Sigmoid colon (tissue), 7 donors: ENCODE measurements around the gene SND1. TPM values are rescaled to one million over a fixed set of nuclear protein-coding genes. Genes with fewer than 3 reads are reported as not detected.

Experiments used
- DNase-seq: peaks from one replicate; pipeline ENCODE4 v3.0.0-alpha.2; 2019
- H3K27ac ChIP-seq, 4 donors: fragments of 200-600 bp; sonication (generic); one replicate each; pipeline ENCODE4 v1.5.1; 2016 to 2019; ENCODE audit warnings: mild to moderate bottlenecking in 1 of 4
- H3K27me3 ChIP-seq, 3 donors: fragments of 200-600 bp; sonication (generic); one replicate each; pipeline ENCODE4 v1.5.1; 2019; ENCODE audit warnings: mild to moderate bottlenecking in 1 of 3
- H3K36me3 ChIP-seq, 4 donors: fragments of 200-600 bp; sonication (generic); one replicate each; pipeline ENCODE4 v1.5.1; 2016 to 2019
- H3K4me1 ChIP-seq, 4 donors: fragments of 200-600 bp; sonication (generic); one replicate each; pipeline ENCODE4 v1.5.1; 2017 to 2019
- H3K4me3 ChIP-seq, 4 donors: fragments of 200-600 bp; sonication (generic); one replicate each; pipeline ENCODE4 v1.5.1; 2017 to 2019; ENCODE audit warnings: mild to moderate bottlenecking in 2 of 4, moderate library complexity in 1 of 4
- H3K9me3 ChIP-seq, 4 donors: fragments of 200-600 bp in 3 of 4; sonication (generic) in 3 of 4; one replicate each; pipeline versions ENCODE4 v1.5.1 to v1.6.1; 2013 to 2019
- EP300 ChIP-seq, 4 donors: sonication (generic); formaldehyde crosslinking; IDR thresholded peaks; one replicate each; pipeline ENCODE4 v1.6.1; 2017; ENCODE audit warnings: antibody characterized with exemption in 4 of 4
- POLR2A ChIP-seq, 2 donors: fragments of 450-650 bp; IDR thresholded peaks; one replicate each; pipeline ENCODE4 v1.6.1; 2016; ENCODE audit warnings: antibody characterized with exemption in 2 of 2, mild to moderate bottlenecking in 2 of 2, moderate library complexity in 2 of 2
- POLR2AphosphoS5 ChIP-seq, 4 donors: sonication (generic); formaldehyde crosslinking; IDR thresholded peaks; one replicate each; pipeline ENCODE4 v1.6.1; 2017; ENCODE audit warnings: antibody characterized with exemption in 4 of 4
- WGBS, 2 donors: extraction: QIAGEN DNeasy Blood & Tissue Kit; methylation state at CpG; one replicate each; pipeline ENCODE4 v1.1.7; 2013; 5-methylcytosine and 5-hydroxymethylcytosine counted together
- intact Hi-C: fragments of 100-400 bp; cut with DNase I; formaldehyde crosslinking; loops from one replicate; pipeline ENCODE4 v1.15.1; 2023
- polyA plus RNA-seq, 3 donors: library from polyadenylated mRNA; stranded (reverse); fragments of 200-250 nt; gene quantifications; one replicate each; pipeline ENCODE4 v1.2.3, GENCODE V29; 2013
- total RNA-seq, 4 donors: library from RNA; depleted of rRNA; stranded (reverse); fragments of >200 nt; gene quantifications; one replicate each; pipeline ENCODE4 v1.1.0, GENCODE V29; 2016
- TF ChIP-seq, protein P1 (sequence below), 4 experiments: fragments of 450-650 bp in 3 of 4; fragments of 200-600 bp in 1 of 4; IDR thresholded peaks; one replicate each; pipeline ENCODE4 v1.5.1; 2016 to 2019; ENCODE audit warnings: antibody characterized with exemption in 4 of 4, mild to moderate bottlenecking in 3 of 4, moderate library complexity in 2 of 4
- donor health status: healthy with polysubstance abuse.
- donor health status: Bipolar disorder and iron deficiency.
- donor health status: healthy.

The SND1 gene
- total and polyA plus RNA-seq, 7 donors: 30.6 to 93.4 (median 71.3) TPM

GRCh38 chr7:127986581-127987521 lies 334.9 kb downstream of the SND1 start:
- H3K27ac ChIP-seq: no peak overlapping the region
- WGBS, 2 donors: 75 to 79% methylated on average over 4 of the region's 4 CpGs
- no peak for TF ChIP-seq POLR2AphosphoS5 (IDR thresholded peaks at IDR 0.05)
- TF ChIP-seq, protein P1, sequence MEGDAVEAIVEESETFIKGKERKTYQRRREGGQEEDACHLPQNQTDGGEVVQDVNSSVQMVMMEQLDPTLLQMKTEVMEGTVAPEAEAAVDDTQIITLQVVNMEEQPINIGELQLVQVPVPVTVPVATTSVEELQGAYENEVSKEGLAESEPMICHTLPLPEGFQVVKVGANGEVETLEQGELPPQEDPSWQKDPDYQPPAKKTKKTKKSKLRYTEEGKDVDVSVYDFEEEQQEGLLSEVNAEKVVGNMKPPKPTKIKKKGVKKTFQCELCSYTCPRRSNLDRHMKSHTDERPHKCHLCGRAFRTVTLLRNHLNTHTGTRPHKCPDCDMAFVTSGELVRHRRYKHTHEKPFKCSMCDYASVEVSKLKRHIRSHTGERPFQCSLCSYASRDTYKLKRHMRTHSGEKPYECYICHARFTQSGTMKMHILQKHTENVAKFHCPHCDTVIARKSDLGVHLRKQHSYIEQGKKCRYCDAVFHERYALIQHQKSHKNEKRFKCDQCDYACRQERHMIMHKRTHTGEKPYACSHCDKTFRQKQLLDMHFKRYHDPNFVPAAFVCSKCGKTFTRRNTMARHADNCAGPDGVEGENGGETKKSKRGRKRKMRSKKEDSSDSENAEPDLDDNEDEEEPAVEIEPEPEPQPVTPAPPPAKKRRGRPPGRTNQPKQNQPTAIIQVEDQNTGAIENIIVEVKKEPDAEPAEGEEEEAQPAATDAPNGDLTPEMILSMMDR (IDR thresholded peaks at IDR 0.05): no peak
- DNase-seq: no peak
- H3K4me3 ChIP-seq: no peak overlapping the region
- peaks cover 0 to 5% (median 2%) of the 10 kb centered on the region in 4 donors for H3K36me3 ChIP-seq
- H3K9me3 ChIP-seq: no peaks in the 10 kb centered on the region
- peaks cover 0 to 14% (median 12%) of the 10 kb centered on the region in 4 donors for H3K4me1 ChIP-seq
- H3K27me3 ChIP-seq: no peaks in the 10 kb centered on the region
- intact Hi-C loops: no loop called here

GRCh38 chr7:127988751-127989150 lies 336.8 kb downstream of the SND1 start:
- intact Hi-C loops: no loop called here
- Histone ChIP-seq H3K27ac (no peak overlapping the region), H3K27me3 (no peaks in the 10 kb centered on the region), H3K4me3 (no peak overlapping the region), H3K4me1 (peaks cover 0 to 14% (median 8%) of the 10 kb centered on the region in 4 donors), H3K9me3 (no peaks in the 10 kb centered on the region), H3K36me3 (peaks cover 0 to 5% (median 2%) of the 10 kb centered on the region in 4 donors)
- TF ChIP-seq POLR2AphosphoS5 (IDR thresholded peaks at IDR 0.05): no peak
- no peak for TF ChIP-seq POLR2A (IDR thresholded peaks at IDR 0.05)
- TF ChIP-seq EP300 (IDR thresholded peaks at IDR 0.05): no peak
- TF ChIP-seq, protein P1 (IDR thresholded peaks at IDR 0.05): no peak
- 39 to 66% methylated on average over 1 of the region's 1 CpG for WGBS, 2 donors
- DNase-seq: no peak

DNA sequence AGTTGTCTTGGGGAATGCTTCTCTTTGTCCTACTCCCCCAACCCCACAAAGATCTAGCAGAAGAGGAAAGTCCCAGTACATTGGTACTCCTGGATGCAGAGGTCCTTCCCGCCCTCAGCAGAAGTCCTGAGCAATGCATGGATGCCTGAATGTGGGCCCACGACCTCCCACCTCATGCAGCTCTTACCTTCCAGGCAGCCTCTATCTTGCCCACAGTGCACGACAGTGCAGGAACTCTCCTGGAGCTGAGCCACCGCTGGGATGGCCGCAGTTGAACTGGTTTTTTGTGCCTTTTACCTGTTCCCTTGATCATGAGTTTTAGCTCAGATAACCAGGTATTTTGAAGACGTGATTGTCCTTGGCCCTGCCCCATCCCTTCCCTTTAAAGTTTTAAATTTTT lies 341.3 kb downstream of the SND1 start:
- H3K9me3 ChIP-seq: no peaks in the 10 kb centered on the region
- intact Hi-C loops: no loop called here
- WGBS, 2 donors: 96 to 97% methylated on average over 6 of the region's 6 CpGs

GRCh38 chr7:127993987-127994386 lies 342.0 kb downstream of the SND1 start:
- intact Hi-C loops: no loop called here
- no peak for TF ChIP-seq POLR2AphosphoS5 (IDR thresholded peaks at IDR 0.05)
- TF ChIP-seq, protein P1 (IDR thresholded peaks at IDR 0.05): no peak
- no peak for TF ChIP-seq POLR2A (IDR thresholded peaks at IDR 0.05)
- no peak for TF ChIP-seq EP300 (IDR thresholded peaks at IDR 0.05)
- Histone ChIP-seq H3K4me1 (peaks cover 0 to 30% (median 20%) of the 10 kb centered on the region in 4 donors), H3K36me3 (peaks cover 0 to 5% (median 2%) of the 10 kb centered on the region in 4 donors), H3K4me3 (no peak overlapping the region), H3K9me3 (no peaks in the 10 kb centered on the region), H3K27ac (no peak overlapping the region), H3K27me3 (no peaks in the 10 kb centered on the region)
- DNase-seq: no peak
- WGBS, 2 donors: 96% methylated on average over 5 of the region's 5 CpGs

More for the DNA sequence above, 341.3 kb downstream of the SND1 start:
- TF ChIP-seq POLR2AphosphoS5 (IDR thresholded peaks at IDR 0.05) (no peak), POLR2A (IDR thresholded peaks at IDR 0.05) (no peak), EP300 (IDR thresholded peaks at IDR 0.05) (no peak)
- TF ChIP-seq, protein P1 (IDR thresholded peaks at IDR 0.05): no peak
- Histone ChIP-seq H3K36me3 (peaks cover 0 to 5% (median 2%) of the 10 kb centered on the region in 4 donors), H3K27me3 (no peaks in the 10 kb centered on the region), H3K27ac (no peak overlapping the region), H3K4me1 (peaks cover 0 to 36% (median 21%) of the 10 kb centered on the region in 4 donors), H3K4me3 (no peak overlapping the region)
- DNase-seq: no peak
